ENCODE data around the gene MAML2.
A peak's percentile ranks its signal among the peaks of the same experiment; 100 is the strongest.

MAML2 gene

DNA sequence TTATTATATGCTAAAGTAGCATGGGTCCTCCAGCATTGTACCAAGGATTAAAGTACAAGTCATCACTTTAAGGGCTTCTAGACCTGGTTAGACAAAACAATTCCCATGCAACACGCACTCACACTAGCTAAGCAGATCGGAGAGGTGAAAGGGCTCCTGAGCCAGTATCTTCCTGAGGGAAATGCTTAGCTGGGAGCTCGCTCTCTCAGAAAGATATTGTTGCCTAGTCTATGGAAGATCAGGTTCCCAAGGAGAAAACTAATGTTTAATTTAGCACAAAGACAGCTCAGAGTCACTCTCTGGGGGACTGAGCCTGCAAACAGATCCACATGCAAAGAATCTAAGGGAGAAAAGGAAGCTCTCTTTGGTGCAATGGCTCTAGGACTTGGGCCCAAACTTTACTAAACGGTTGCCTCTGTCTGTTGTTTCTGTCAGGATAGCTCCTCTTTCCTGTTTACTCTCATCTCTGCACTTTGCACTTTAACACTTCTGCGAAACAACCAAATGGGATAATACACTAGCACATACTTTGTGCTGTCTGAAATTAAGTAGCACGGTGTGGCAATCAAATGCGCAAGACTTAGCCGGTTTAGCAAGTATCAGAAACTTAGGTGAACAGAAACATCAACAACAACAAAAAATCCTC lies 10.7 kb downstream of the MAML2 start:
- FAIRE-seq (no peak), DNase-seq (ENCODE audit: insufficient read length, low spot score) (no peak)
- TF ChIP-seq, protein P1, sequence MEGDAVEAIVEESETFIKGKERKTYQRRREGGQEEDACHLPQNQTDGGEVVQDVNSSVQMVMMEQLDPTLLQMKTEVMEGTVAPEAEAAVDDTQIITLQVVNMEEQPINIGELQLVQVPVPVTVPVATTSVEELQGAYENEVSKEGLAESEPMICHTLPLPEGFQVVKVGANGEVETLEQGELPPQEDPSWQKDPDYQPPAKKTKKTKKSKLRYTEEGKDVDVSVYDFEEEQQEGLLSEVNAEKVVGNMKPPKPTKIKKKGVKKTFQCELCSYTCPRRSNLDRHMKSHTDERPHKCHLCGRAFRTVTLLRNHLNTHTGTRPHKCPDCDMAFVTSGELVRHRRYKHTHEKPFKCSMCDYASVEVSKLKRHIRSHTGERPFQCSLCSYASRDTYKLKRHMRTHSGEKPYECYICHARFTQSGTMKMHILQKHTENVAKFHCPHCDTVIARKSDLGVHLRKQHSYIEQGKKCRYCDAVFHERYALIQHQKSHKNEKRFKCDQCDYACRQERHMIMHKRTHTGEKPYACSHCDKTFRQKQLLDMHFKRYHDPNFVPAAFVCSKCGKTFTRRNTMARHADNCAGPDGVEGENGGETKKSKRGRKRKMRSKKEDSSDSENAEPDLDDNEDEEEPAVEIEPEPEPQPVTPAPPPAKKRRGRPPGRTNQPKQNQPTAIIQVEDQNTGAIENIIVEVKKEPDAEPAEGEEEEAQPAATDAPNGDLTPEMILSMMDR (IDR thresholded peaks at IDR 0.05; ENCODE audit: insufficient read depth, missing control alignments), result no peak

DNA sequence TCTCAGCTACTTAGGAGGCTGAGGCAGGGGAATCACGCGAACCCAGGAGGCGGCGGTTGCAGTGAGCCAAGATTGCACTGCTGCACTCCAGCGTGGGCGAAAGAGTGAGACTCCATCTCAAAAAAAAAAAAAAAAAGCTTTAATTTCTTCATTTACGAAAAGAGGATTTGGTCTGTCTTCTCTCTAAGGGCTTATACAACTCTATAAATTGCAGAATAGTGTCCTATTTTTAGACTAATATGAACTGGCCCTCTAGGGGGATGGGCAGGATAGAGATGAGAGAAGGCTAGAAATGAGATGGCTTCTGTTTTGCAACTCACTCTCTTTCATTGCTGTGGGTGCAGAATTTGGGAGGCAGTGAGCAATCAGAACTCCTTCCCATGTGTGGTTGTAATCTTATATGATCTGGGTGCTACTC lies 11.3 kb downstream of the MAML2 start:
- DNase-seq (ENCODE audit: insufficient read length, low spot score), result no peak
- FAIRE-seq, result no peak
- TF ChIP-seq, protein P1 (IDR thresholded peaks at IDR 0.05; ENCODE audit: insufficient read depth, missing control alignments), result no peak

DNA sequence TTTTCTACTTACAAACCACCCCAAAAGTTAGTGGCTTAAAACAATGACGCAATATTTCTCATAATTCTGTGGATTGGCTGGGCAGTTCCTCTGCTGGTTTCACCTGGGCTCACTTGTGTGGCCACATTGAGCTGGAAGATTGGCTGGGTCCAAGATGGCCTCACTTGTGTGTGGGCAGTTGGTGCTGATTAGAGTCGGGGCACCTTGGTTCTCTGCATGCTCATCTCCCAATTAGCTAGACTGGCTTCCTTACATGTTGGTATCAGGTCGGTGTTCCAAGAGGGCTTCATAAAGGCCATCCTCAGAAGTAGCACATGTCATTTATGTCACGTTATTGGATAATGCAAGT lies 12.5 kb downstream of the MAML2 start:
- FAIRE-seq (no peak), DNase-seq (ENCODE audit: insufficient read length, low spot score) (no peak)
- TF ChIP-seq, protein P1 (IDR thresholded peaks at IDR 0.05; ENCODE audit: insufficient read depth, missing control alignments), result no peak

DNA sequence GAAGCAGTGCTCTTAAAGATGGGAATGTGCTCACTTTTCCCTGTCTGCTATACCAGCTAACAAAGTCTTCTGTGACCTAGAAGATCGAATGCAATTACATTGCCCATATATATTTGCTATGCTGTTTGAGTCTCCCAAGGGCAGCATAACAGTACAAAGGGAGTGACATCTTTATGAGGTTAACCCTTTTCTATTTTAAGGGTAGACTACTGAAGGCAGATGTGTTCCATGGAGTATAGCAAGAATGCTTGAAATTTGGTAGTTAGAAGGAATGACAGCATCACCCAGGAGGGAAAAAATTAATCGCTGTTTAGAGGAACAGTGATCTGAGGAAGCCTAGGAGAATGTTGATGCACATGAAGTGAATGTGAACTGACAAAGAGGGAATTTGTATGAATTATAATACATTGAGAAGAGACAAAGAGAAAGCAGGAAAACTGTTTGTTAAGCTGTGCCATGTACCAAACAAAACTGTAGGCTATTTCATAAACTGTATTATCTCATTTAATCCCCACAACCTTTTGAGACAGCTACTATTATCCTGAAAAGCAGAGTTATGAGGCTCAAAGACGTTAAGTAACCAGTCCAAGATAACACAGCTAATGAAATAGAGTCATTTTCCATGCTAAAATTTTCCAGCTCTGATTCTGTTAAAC lies 13.0 kb downstream of the MAML2 start:
- FAIRE-seq, result no peak
- no peak for DNase-seq (ENCODE audit: insufficient read length, low spot score)
- TF ChIP-seq, protein P1 (IDR thresholded peaks at IDR 0.05; ENCODE audit: insufficient read depth, missing control alignments), result no peak

DNA sequence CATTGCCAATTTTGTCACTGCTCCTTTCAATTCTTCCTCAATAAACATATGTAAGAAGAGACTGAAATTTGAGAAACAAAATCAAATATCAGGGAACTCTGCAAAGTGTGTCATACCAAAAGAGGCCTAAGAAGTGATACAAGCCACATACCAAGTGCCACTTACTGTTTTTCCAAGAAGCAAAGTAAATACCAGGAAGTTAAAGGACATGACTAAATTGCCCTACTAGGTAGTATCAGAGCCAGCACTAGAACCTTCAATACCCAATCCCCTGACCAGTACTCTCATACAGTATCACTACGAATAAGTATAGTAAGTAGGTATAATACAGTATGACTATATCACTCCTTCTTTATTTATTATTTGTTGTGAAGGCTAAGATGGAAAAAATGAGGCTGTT lies 13.6 kb downstream of the MAML2 start:
- DNase-seq (ENCODE audit: insufficient read length, low spot score) (no peak), FAIRE-seq (no peak)
- TF ChIP-seq, protein P1 (IDR thresholded peaks at IDR 0.05; ENCODE audit: insufficient read depth, missing control alignments), result no peak

DNA sequence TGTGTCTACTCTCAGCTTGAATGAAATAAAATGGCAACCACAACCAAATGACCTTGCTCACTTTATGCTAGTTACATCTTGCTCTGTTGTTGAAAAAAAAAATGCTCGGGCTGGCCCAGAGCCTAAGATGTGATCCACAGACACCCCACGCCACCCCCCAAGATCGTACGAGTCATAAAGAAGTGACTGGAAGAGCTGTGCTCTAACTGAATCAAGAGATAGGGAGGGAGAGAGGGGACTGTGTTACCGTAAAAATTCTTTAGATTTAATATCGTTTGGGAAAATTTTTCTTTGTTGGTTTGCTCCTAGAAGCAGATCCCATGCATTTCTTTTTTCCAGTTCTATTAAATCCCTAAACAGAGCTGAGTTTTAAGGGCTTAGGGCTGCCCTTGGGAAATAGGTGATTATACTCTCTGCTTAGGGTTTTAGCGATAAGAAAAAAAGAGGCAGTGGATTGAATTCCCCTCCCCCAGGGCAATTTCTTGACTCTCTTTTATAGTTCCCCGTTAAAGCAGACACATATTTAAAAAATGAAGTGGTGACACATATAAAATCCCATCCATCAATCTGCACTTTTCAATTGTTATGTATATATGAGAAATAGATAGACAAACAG lies 14.5 kb downstream of the MAML2 start:
- FAIRE-seq (peak; percentile 35), DNase-seq (ENCODE audit: insufficient read length, low spot score) (no peak)
- TF ChIP-seq, protein P1 (IDR thresholded peaks at IDR 0.05; ENCODE audit: insufficient read depth, missing control alignments), result no peak

DNA sequence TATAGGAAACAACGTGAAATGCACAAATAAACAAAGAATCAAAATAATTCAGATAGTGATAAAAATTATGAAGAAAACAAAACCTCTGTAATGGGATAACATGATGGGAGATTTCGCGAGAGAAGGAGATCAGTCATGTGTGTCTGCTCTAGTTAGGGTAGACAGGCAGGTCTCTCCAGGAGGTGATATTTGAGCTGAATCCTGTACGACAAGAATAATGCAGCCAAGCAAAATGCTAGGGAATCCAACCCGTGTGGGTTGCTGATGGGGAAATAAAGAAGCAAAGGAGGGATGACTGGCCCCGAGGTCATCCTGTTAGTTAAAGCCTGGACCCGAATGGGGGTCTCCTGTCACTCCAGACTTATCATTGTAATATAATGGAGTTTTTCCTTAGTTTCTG lies 16.0 kb downstream of the MAML2 start:
- no peak for FAIRE-seq
- no peak for DNase-seq (ENCODE audit: insufficient read length, low spot score)
- TF ChIP-seq, protein P1 (IDR thresholded peaks at IDR 0.05; ENCODE audit: insufficient read depth, missing control alignments), result no peak
